Neural cell (in vitro differentiated cells): ENCODE results near the gene PDE6H. TPM values are rescaled to one million over a fixed set of nuclear protein-coding genes. Genes with fewer than 3 reads are reported as not detected.

Source experiments
- H2AFZ ChIP-seq: fragments of 200-600, 300-800 bp; sonication (generic), shearing (Covaris generic); 2 replicates; pipeline ENCODE4 v1.6.0; 2014; ENCODE audit warnings: low read depth, mild to moderate bottlenecking, antibody characterized with exemption, low read length, moderate library complexity
- H3F3A ChIP-seq: fragments of 200-600 bp; shearing (Covaris generic); 2 replicates; pipeline ENCODE4 v1.6.1; 2016; ENCODE audit warnings: mild to moderate bottlenecking, moderate library complexity, mixed read lengths, antibody characterized with exemption, low read length; ENCODE audit not compliant: insufficient read depth, poor library complexity, severe bottlenecking
- H3K27ac ChIP-seq: fragments of 200-600, 300-800 bp; sonication (generic), shearing (Covaris generic); 2 replicates; pipeline ENCODE4 v1.5.1; 2014; ENCODE audit warnings: mild to moderate bottlenecking, low read length, moderate library complexity
- H3K27me3 ChIP-seq: fragments of 300-800, 200-600 bp; sonication (generic), shearing (Covaris generic); 2 replicates; pipeline ENCODE4 v1.6.0; 2014; ENCODE audit warnings: mild to moderate bottlenecking, low read depth, low read length, moderate library complexity; ENCODE audit not compliant: insufficient read depth
- H3K36me3 ChIP-seq: fragments of 300-800, 200-600 bp; sonication (generic), shearing (Covaris generic); 2 replicates; pipeline ENCODE4 v1.5.1; 2014; ENCODE audit warnings: mild to moderate bottlenecking, antibody characterized with exemption, low read length, moderate library complexity; ENCODE audit not compliant: insufficient read depth
- H3K4me2 ChIP-seq: fragments of 300-800, 200-600 bp; sonication (generic), shearing (Covaris generic); 2 replicates; pipeline ENCODE4 v1.6.0; 2014; ENCODE audit warnings: mild to moderate bottlenecking, low read length
- H3K4me3 ChIP-seq: fragments of 300-800, 200-600 bp; sonication (generic), shearing (Covaris generic); 2 replicates; pipeline ENCODE4 v1.5.1; 2014; ENCODE audit warnings: mild to moderate bottlenecking, low read length, moderate library complexity
- H3K79me2 ChIP-seq: fragments of 200-600 bp; shearing (Covaris generic); replicated peaks from 2 replicates; pipeline ENCODE4 v1.6.0; 2014; ENCODE audit warnings: mild to moderate bottlenecking, low read length, moderate library complexity; ENCODE audit not compliant: insufficient read depth
- H3K9ac ChIP-seq: fragments of 300-800, 200-600 bp; sonication (generic), shearing (Covaris generic); 2 replicates; pipeline ENCODE4 v1.6.1; 2016; ENCODE audit warnings: mild to moderate bottlenecking, low read length, mixed read lengths
- H3K9me2 ChIP-seq: fragments of 200-600 bp; shearing (Covaris generic); 2 replicates; pipeline ENCODE4 v1.6.1; 2016; ENCODE audit warnings: mild to moderate bottlenecking, low read length, mixed read lengths; ENCODE audit not compliant: insufficient read depth
- H3K9me3 ChIP-seq: fragments of 200-600, 300-800 bp; sonication (generic), shearing (Covaris generic); 2 replicates; pipeline ENCODE4 v1.6.1; 2016; ENCODE audit warnings: mild to moderate bottlenecking, mixed run types, low read length, moderate library complexity, mixed read lengths
- H4K20me1 ChIP-seq: fragments of 200-600 bp; shearing (Covaris generic); 2 replicates; pipeline ENCODE4 v1.6.1; 2016; ENCODE audit warnings: mild to moderate bottlenecking, mixed run types; ENCODE audit not compliant: insufficient read depth
- EP300 ChIP-seq: fragments of 450-650 bp; conservative IDR thresholded peaks from 2 replicates; pipeline ENCODE4 v1.6.1; 2014; ENCODE audit warnings: antibody characterized with exemption, mild to moderate bottlenecking, moderate library complexity; ENCODE audit not compliant: poor library complexity, severe bottlenecking
- EZH2 ChIP-seq: fragments of 200-600, 300-800 bp; shearing (Covaris generic), sonication (generic); IDR thresholded peaks from 2 replicates; pipeline ENCODE4 v1.6.1; 2014; ENCODE audit warnings: antibody characterized with exemption, low read length, borderline replicate concordance, mild to moderate bottlenecking; ENCODE audit not compliant: insufficient read depth, poor library complexity, severe bottlenecking
- MXI1 ChIP-seq: fragments of 450-650 bp; conservative IDR thresholded peaks from 2 replicates; pipeline ENCODE4 v1.6.1; 2014; ENCODE audit warnings: antibody characterized with exemption, mild to moderate bottlenecking; ENCODE audit not compliant: poor library complexity, severe bottlenecking
- POLR2AphosphoS5 ChIP-seq: IDR thresholded peaks from 2 replicates; pipeline ENCODE4 v1.6.1; 2012
- RAD21 ChIP-seq: fragments of 450-650 bp; conservative IDR thresholded peaks from 2 replicates; pipeline ENCODE4 v1.6.1; 2014; ENCODE audit warnings: antibody characterized with exemption, mild to moderate bottlenecking, moderate library complexity
- SMC3 ChIP-seq: fragments of 450-650 bp; conservative IDR thresholded peaks from 2 replicates; pipeline ENCODE4 v1.6.1; 2014; ENCODE audit warnings: antibody characterized with exemption, mild to moderate bottlenecking, moderate library complexity; ENCODE audit not compliant: poor library complexity
- TAF1 ChIP-seq: IDR thresholded peaks from 2 replicates; pipeline ENCODE4 v1.6.1; 2012; ENCODE audit warnings: low read depth
- polyA plus RNA-seq: library from polyadenylated mRNA; depleted of rRNA; stranded (reverse); fragments of >200 nt; gene quantifications from 2 replicates; pipeline ENCODE4 v1.2.3, GENCODE V29; 2014
- TF ChIP-seq, protein P1 (sequence below): IDR thresholded peaks from 2 replicates; pipeline ENCODE4 v1.6.1; 2012; ENCODE audit warnings: borderline replicate concordance
- TF ChIP-seq, protein P2 (sequence below): fragments of 450-650 bp; IDR thresholded peaks from 2 replicates; pipeline ENCODE4 v1.5.1; 2014; ENCODE audit warnings: antibody characterized with exemption, mild to moderate bottlenecking, moderate library complexity; ENCODE audit not compliant: poor library complexity, severe bottlenecking

PDE6H gene
- polyA plus RNA-seq, 1 donor from 2014 or later = not detected

DNA sequence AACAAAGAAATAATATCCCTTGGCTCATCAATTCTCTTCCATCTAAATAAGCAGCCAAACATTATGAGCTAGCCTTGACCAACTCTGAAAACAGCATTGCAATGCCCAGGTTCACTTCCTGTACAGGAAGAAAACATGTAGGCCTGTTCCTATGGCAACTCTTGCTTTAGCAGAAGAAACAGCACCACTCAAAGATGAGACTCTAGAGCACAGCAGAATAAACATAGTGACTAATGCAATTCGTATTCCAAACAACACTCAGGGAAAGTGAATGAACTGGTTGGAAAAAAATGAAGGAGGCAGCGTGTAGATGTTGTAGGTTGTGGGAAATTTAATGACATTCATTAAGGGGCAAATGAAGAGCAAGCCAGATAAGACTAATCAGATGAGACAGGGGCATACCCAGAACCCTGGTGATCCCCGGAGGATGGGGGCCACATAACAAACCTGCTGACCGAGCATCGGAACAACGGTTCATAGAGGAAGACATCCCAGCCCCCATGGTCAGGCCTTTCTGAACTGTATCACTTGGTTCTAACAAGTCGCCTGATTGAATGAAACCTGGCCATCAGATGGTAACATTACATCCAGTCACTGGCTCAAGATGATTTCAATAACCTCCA is 20.4 kb upstream of the PDE6H start:
- Histone ChIP-seq H3K27me3 (no peaks in the 10 kb centered on the region), H3K27ac (peak overlapping the region; percentile 29), H3K9me2 (no peaks in the 10 kb centered on the region), H3K79me2 (no peaks in the 10 kb centered on the region), H3K4me3 (no peak overlapping the region), H3K9ac (no peak overlapping the region), H2AFZ (no peak overlapping the region), H4K20me1 (no peaks in the 10 kb centered on the region), H3K4me2 (no peak overlapping the region), H3K36me3 (no peaks in the 10 kb centered on the region), H3F3A (no peaks in the 10 kb centered on the region), H3K9me3 (no peaks in the 10 kb centered on the region)
- TF ChIP-seq RAD21 (peak; percentile 10), MXI1 (no peak)

- Histone ChIP-seq H3F3A (no peaks in the 10 kb centered on the region), H3K9ac (no peak overlapping the region), H2AFZ (no peak overlapping the region), H3K9me2 (no peaks in the 10 kb centered on the region), H3K27ac (no peak overlapping the region), H4K20me1 (no peaks in the 10 kb centered on the region), H3K27me3 (no peaks in the 10 kb centered on the region), H3K79me2 (no peaks in the 10 kb centered on the region), H3K4me2 (no peak overlapping the region), H3K36me3 (no peaks in the 10 kb centered on the region), H3K4me3 (no peak overlapping the region), H3K9me3 (no peaks in the 10 kb centered on the region)
- TF ChIP-seq TAF1 = no peak
- no peak for TF ChIP-seq POLR2AphosphoS5
- TF ChIP-seq, protein P1, sequence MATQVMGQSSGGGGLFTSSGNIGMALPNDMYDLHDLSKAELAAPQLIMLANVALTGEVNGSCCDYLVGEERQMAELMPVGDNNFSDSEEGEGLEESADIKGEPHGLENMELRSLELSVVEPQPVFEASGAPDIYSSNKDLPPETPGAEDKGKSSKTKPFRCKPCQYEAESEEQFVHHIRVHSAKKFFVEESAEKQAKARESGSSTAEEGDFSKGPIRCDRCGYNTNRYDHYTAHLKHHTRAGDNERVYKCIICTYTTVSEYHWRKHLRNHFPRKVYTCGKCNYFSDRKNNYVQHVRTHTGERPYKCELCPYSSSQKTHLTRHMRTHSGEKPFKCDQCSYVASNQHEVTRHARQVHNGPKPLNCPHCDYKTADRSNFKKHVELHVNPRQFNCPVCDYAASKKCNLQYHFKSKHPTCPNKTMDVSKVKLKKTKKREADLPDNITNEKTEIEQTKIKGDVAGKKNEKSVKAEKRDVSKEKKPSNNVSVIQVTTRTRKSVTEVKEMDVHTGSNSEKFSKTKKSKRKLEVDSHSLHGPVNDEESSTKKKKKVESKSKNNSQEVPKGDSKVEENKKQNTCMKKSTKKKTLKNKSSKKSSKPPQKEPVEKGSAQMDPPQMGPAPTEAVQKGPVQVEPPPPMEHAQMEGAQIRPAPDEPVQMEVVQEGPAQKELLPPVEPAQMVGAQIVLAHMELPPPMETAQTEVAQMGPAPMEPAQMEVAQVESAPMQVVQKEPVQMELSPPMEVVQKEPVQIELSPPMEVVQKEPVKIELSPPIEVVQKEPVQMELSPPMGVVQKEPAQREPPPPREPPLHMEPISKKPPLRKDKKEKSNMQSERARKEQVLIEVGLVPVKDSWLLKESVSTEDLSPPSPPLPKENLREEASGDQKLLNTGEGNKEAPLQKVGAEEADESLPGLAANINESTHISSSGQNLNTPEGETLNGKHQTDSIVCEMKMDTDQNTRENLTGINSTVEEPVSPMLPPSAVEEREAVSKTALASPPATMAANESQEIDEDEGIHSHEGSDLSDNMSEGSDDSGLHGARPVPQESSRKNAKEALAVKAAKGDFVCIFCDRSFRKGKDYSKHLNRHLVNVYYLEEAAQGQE = no peak
- no peak for TF ChIP-seq EP300
- no peak for TF ChIP-seq MXI1
- no peak for TF ChIP-seq RAD21
- TF ChIP-seq, protein P2, sequence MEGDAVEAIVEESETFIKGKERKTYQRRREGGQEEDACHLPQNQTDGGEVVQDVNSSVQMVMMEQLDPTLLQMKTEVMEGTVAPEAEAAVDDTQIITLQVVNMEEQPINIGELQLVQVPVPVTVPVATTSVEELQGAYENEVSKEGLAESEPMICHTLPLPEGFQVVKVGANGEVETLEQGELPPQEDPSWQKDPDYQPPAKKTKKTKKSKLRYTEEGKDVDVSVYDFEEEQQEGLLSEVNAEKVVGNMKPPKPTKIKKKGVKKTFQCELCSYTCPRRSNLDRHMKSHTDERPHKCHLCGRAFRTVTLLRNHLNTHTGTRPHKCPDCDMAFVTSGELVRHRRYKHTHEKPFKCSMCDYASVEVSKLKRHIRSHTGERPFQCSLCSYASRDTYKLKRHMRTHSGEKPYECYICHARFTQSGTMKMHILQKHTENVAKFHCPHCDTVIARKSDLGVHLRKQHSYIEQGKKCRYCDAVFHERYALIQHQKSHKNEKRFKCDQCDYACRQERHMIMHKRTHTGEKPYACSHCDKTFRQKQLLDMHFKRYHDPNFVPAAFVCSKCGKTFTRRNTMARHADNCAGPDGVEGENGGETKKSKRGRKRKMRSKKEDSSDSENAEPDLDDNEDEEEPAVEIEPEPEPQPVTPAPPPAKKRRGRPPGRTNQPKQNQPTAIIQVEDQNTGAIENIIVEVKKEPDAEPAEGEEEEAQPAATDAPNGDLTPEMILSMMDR = no peak
- no peak for TF ChIP-seq SMC3
- TF ChIP-seq EZH2 = no peak
Observed at GRCh38 chr12:14953752-14954151, 19.1 kb upstream of the PDE6H start.
